Measurements from ENCODE around the gene PLXNC1.

DNA sequence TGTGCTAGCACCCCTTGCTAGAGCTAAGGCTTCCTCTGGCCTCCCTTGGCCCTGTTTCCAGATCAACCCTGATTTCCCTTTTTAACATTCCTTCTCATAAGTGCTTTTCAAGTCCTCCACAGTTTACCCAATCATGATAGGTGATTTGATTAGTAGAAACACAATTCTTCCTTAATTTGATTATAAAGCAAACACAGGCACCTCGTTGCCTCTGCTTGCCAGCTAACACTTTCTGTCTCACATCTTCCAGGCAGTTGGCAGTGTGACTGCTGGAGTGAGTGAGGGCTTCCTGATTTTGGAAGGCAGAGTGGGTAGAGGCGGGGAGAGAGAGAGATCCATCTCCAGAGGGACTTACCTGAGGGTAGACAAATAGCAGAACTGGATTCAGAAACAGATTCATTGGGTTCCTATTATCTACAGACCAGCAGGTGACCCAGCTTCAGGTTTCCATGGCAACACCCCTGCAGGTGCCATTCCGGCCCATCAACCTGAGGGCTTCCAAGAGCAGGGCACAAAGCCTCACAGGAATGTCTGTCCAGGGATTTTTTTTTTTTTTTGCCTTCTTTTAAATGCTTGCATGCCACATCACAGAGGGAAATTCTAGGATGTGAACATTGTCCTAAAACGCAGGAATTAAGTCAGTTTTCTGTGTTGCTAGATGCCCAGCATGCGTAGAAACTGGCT is 77.7 kb downstream of the PLXNC1 start:
- no peak for TF ChIP-seq HDGF (IDR thresholded peaks at IDR 0.05)
- no peak for TF ChIP-seq ESRRA (IDR thresholded peaks at IDR 0.05; ENCODE audit: borderline replicate concordance, low read depth)
- no peak for TF ChIP-seq FOXM1 (IDR thresholded peaks at IDR 0.05; ENCODE audit: low read depth)
- TF ChIP-seq FOXM1 (CRISPR knock-in tag; IDR thresholded peaks at IDR 0.05; ENCODE audit: low read depth): no peak
- TF ChIP-seq, protein P1, sequence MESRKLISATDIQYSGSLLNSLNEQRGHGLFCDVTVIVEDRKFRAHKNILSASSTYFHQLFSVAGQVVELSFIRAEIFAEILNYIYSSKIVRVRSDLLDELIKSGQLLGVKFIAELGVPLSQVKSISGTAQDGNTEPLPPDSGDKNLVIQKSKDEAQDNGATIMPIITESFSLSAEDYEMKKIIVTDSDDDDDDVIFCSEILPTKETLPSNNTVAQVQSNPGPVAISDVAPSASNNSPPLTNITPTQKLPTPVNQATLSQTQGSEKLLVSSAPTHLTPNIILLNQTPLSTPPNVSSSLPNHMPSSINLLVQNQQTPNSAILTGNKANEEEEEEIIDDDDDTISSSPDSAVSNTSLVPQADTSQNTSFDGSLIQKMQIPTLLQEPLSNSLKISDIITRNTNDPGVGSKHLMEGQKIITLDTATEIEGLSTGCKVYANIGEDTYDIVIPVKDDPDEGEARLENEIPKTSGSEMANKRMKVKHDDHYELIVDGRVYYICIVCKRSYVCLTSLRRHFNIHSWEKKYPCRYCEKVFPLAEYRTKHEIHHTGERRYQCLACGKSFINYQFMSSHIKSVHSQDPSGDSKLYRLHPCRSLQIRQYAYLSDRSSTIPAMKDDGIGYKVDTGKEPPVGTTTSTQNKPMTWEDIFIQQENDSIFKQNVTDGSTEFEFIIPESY (CRISPR knock-in tag; IDR thresholded peaks at IDR 0.05): no peak
- TF ChIP-seq SMAD4 (CRISPR knock-in tag; conservative IDR thresholded peaks at IDR 0.05): no peak
- TF ChIP-seq EZH2 (IDR thresholded peaks at IDR 0.05; ENCODE audit: borderline replicate concordance, low read depth, low read length): no peak
- TF ChIP-seq FOXJ2 (tag; IDR thresholded peaks at IDR 0.05): no peak
- TF ChIP-seq SPI1 (IDR thresholded peaks at IDR 0.05; ENCODE audit: borderline replicate concordance, low read depth, low read length): no peak

All from K562 (cell line).